Adrenal gland (tissue), 5 donors: ENCODE results near the gene TCF7L1.

Experiments used
- CTCF ChIP-seq, 6 experiments: fragments of 450-650 bp in 4 of 6; fragments of 200-600 bp in 2 of 6; sonication (generic) in 1 of 6; IDR thresholded peaks; 1 replicate in 5 of 6; 2 replicates in 1 of 6; pipeline versions ENCODE4 v1.5.1 to v1.8.0; 2016 to 2021; ENCODE audit warnings: antibody characterized with exemption in 6 of 6, mild to moderate bottlenecking in 2 of 6, moderate library complexity in 1 of 6
- POLR2A ChIP-seq, 2 donors: fragments of 450-650 bp; IDR thresholded peaks; one replicate each; pipeline ENCODE4 v1.6.1; 2017; ENCODE audit warnings: antibody characterized with exemption in 2 of 2, mild to moderate bottlenecking in 2 of 2, moderate library complexity in 1 of 2
- donor health status: DM: no; HTN: no; CAD: no.

DNA sequence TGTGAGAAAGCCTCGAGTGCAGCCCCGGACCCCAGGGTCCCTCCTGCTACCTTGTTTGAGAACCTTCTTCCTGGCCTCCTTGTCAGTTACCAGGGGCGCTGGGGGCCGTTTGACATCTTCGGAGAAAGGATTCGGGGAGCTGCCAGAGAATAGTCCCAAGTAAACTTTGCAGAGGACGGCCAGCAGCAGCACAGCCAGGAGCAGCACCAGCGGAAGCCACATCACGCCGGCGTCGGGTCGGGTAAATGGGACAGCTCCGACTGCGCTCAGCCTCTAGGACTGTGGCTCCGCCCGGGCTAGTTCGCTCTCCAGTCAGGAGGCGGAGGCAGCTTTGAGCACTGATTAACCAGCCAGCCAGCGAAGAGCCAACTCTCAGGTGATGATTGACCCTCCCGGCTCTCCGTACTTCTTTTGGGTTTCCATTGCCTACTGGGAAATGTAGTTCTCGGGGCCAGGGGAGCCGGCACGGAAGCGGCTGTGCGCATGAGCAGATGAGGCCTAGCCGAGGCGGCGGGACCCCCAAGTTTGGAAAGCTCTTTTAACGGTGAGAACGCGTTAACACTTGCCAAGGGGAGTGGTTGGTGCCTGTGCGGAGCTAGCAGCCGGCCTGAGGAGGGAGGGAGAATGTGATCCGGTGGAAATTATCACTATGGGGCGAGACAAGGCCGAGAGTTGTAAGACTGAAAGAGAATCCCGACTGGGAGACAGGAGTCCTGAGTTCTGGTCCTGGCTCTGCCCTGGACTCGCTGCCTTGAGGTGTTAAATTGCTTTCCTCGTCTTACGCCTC is 221.3 kb downstream of the TCF7L1 start, which contains the start of the genes ELMOD3 and RETSAT:
- TF ChIP-seq CTCF (IDR thresholded peaks at IDR 0.05) (peak in 1 of 6 experiments; percentile 25), POLR2A (IDR thresholded peaks at IDR 0.05) (peak; percentile 93 to 99)
